Epidermal melanocyte (primary cell): ENCODE results near the gene RASA1.
"Not testable (repeated sequence)": the region's sequence is repeated elsewhere in the genome, so short reads cannot be mapped to it uniquely, and the experiment has no call there.

Source experiments
- DNase-seq: peaks from one replicate; pipeline ENCODE4 v3.0.0; 2011; ENCODE audit warnings: low spot score; ENCODE audit not compliant: insufficient read length

The RASA1 gene

GRCh38 chr5:87278590-87279100 lies 11.0 kb downstream of the RASA1 start:
- DNase-seq = no peak

GRCh38 chr5:87282269-87282668 lies 14.6 kb downstream of the RASA1 start:
- DNase-seq = no peak

GRCh38 chr5:87287266-87287665 lies 19.6 kb downstream of the RASA1 start:
- DNase-seq = not testable (repeated sequence)

GRCh38 chr5:87298692-87299362 lies 31.1 kb downstream of the RASA1 start:
- no peak for DNase-seq

GRCh38 chr5:87300176-87300575 lies 32.5 kb downstream of the RASA1 start:
- DNase-seq = no peak

- no peak for DNase-seq
Measured at GRCh38 chr5:87300744-87301143, 33.1 kb downstream of the RASA1 start.

GRCh38 chr5:87302061-87302460 lies 34.4 kb downstream of the RASA1 start:
- no peak for DNase-seq

GRCh38 chr5:87303324-87303723 lies 35.6 kb downstream of the RASA1 start:
- no peak for DNase-seq

GRCh38 chr5:87306090-87306489 lies 38.4 kb downstream of the RASA1 start:
- not testable (repeated sequence) for DNase-seq

- DNase-seq = no peak
Measured at GRCh38 chr5:87307796-87308423, 40.2 kb downstream of the RASA1 start.

GRCh38 chr5:87311405-87312279 lies 44.0 kb downstream of the RASA1 start:
- no peak for DNase-seq

GRCh38 chr5:87313216-87313615 lies 45.5 kb downstream of the RASA1 start:
- no peak for DNase-seq

GRCh38 chr5:87319469-87319868 lies 51.8 kb downstream of the RASA1 start:
- DNase-seq = no peak

- no peak for DNase-seq
Measured at GRCh38 chr5:87321605-87322004, 53.9 kb downstream of the RASA1 start.

GRCh38 chr5:87322381-87322780 lies 54.7 kb downstream of the RASA1 start:
- DNase-seq = no peak

GRCh38 chr5:87327998-87328397 lies 60.3 kb downstream of the RASA1 start:
- no peak for DNase-seq

GRCh38 chr5:87329114-87329513 lies 61.4 kb downstream of the RASA1 start:
- no peak for DNase-seq

- no peak for DNase-seq
Measured at GRCh38 chr5:87339986-87340385, 72.3 kb downstream of the RASA1 start.

- DNase-seq = no peak
Measured at GRCh38 chr5:87340716-87341115, 73.0 kb downstream of the RASA1 start.

GRCh38 chr5:87347272-87347671 lies 79.6 kb downstream of the RASA1 start:
- DNase-seq = no peak

- no peak for DNase-seq
Measured at GRCh38 chr5:87347841-87348240, 80.2 kb downstream of the RASA1 start.

GRCh38 chr5:87354496-87354895 lies 86.8 kb downstream of the RASA1 start:
- DNase-seq = no peak
